H9 (cell line): ENCODE results near the gene CDKN2C. TPM values are rescaled to one million over a fixed set of nuclear protein-coding genes. Genes with fewer than 3 reads are reported as not detected.

Source experiments
- DNase-seq: peaks from one replicate; pipeline ENCODE4 v3.0.0-alpha.2; 2017
- H2AFZ ChIP-seq: one replicate; pipeline ENCODE4 v1.6.1; 2013; ENCODE audit warnings: mild to moderate bottlenecking, low read length, control low read depth, moderate library complexity
- H2AK5ac ChIP-seq: 2 replicates; pipeline ENCODE4 v1.6.1; 2013; ENCODE audit warnings: low read length, control low read depth, mixed read lengths; ENCODE audit not compliant: insufficient read length
- H2BK120ac ChIP-seq: one replicate; pipeline ENCODE4 v1.6.1; 2013; ENCODE audit warnings: low read depth, mild to moderate bottlenecking, low read length, control low read depth, inconsistent platforms; ENCODE audit not compliant: poor library complexity, severe bottlenecking
- H2BK12ac ChIP-seq: 2 replicates; pipeline ENCODE4 v1.6.1; 2013; ENCODE audit warnings: low read length, control low read depth, mixed read lengths, low read depth; ENCODE audit not compliant: insufficient read length
- H2BK15ac ChIP-seq: 2 replicates; pipeline ENCODE4 v1.6.1; 2013; ENCODE audit warnings: low read depth, low read length, control low read depth
- H2BK20ac ChIP-seq: one replicate; pipeline ENCODE4 v1.6.1; 2013; ENCODE audit warnings: low read depth, mild to moderate bottlenecking, low read length, control low read depth, inconsistent platforms; ENCODE audit not compliant: poor library complexity, severe bottlenecking
- H2BK5ac ChIP-seq: 2 replicates; pipeline ENCODE4 v1.6.1; 2013; ENCODE audit warnings: low read length, control low read depth, mixed read lengths; ENCODE audit not compliant: insufficient read length
- H3K14ac ChIP-seq: 2 replicates; pipeline ENCODE4 v1.6.1; 2013; ENCODE audit warnings: low read length, control low read depth; ENCODE audit not compliant: insufficient read depth
- H3K18ac ChIP-seq: 2 replicates; pipeline ENCODE4 v1.6.1; 2013; ENCODE audit warnings: low read depth, mild to moderate bottlenecking, mixed read lengths, low read length, control low read depth; ENCODE audit not compliant: insufficient read length
- H3K23ac ChIP-seq: 2 replicates; pipeline ENCODE4 v1.6.1; 2013; ENCODE audit warnings: low read length, control low read depth, mixed read lengths, low read depth; ENCODE audit not compliant: insufficient read length
- H3K23me2 ChIP-seq: 2 replicates; pipeline ENCODE4 v1.6.1; 2013; ENCODE audit warnings: low read depth, mild to moderate bottlenecking, mixed read lengths, low read length, control low read depth; ENCODE audit not compliant: insufficient read length, poor library complexity, severe bottlenecking
- H3K27ac ChIP-seq: 2 replicates; pipeline ENCODE4 v1.5.1; 2013; ENCODE audit warnings: low read length, control low read depth, mixed read lengths, low read depth; ENCODE audit not compliant: insufficient read length
- H3K27me3 ChIP-seq: 2 replicates; pipeline ENCODE4 v1.6.1; 2013; ENCODE audit warnings: low read length, control low read depth, inconsistent platforms; ENCODE audit not compliant: insufficient read depth
- H3K4ac ChIP-seq: 2 replicates; pipeline ENCODE4 v1.6.1; 2013; ENCODE audit warnings: low read depth, mild to moderate bottlenecking, control low read depth, inconsistent platforms, low read length, moderate library complexity
- H3K4me1 ChIP-seq: 2 replicates; pipeline ENCODE4 v1.6.1; 2013; ENCODE audit warnings: low read length, control low read depth, inconsistent platforms; ENCODE audit not compliant: insufficient read depth
- H3K4me2 ChIP-seq: 2 replicates; pipeline ENCODE4 v1.6.1; 2013; ENCODE audit warnings: low read length, control low read depth, mixed read lengths; ENCODE audit not compliant: insufficient read length, insufficient read depth
- H3K56ac ChIP-seq: 2 replicates; pipeline ENCODE4 v1.6.1; 2013; ENCODE audit warnings: low read depth, mild to moderate bottlenecking, mixed read lengths, low read length, control low read depth; ENCODE audit not compliant: insufficient read length
- H3K79me1 ChIP-seq: 2 replicates; pipeline ENCODE4 v1.6.1; 2013; ENCODE audit warnings: low read depth, mild to moderate bottlenecking, moderate library complexity, low read length, control low read depth, inconsistent platforms; ENCODE audit not compliant: insufficient read depth, poor library complexity, severe bottlenecking
- H3K79me2 ChIP-seq: 2 replicates; pipeline ENCODE4 v1.6.1; 2013; ENCODE audit warnings: low read length, control low read depth, inconsistent platforms; ENCODE audit not compliant: insufficient read depth
- H3K9ac ChIP-seq: 2 replicates; pipeline ENCODE4 v1.6.1; 2013; ENCODE audit warnings: low read length, control low read depth, mixed read lengths; ENCODE audit not compliant: insufficient read length; ENCODE audit errors: extremely low read depth
- H3K9me3 ChIP-seq: one replicate; pipeline ENCODE4 v1.6.1; 2013; ENCODE audit warnings: low read depth, low read length, inconsistent platforms; ENCODE audit not compliant: control insufficient read depth
- H3T11ph ChIP-seq: one replicate; pipeline ENCODE4 v1.6.1; 2013; ENCODE audit warnings: mild to moderate bottlenecking, low read length, control low read depth, inconsistent platforms
- H4K20me1 ChIP-seq: one replicate; pipeline ENCODE4 v1.6.1; 2013; ENCODE audit not compliant: control insufficient read depth, insufficient read length, insufficient read depth
- H4K5ac ChIP-seq: 2 replicates; pipeline ENCODE4 v1.6.1; 2013; ENCODE audit warnings: low read depth, mild to moderate bottlenecking, mixed read lengths, low read length, control low read depth; ENCODE audit not compliant: insufficient read length
- H4K8ac ChIP-seq: replicated peaks from 2 replicates; pipeline ENCODE4 v1.6.1; 2013; ENCODE audit warnings: low read length, control low read depth, mixed read lengths, low read depth; ENCODE audit not compliant: insufficient read length
- H4K91ac ChIP-seq: 2 replicates; pipeline ENCODE4 v1.6.1; 2013; ENCODE audit warnings: low read depth, mild to moderate bottlenecking, moderate library complexity, mixed read lengths, low read length, control low read depth; ENCODE audit not compliant: insufficient read length
- H3K27ac Mint-ChIP-seq, 3 experiments: 2 replicates in 2 of 3; 3 replicates in 1 of 3; pipeline ENCODE4 v1.8.0; 2020 to 2021; ENCODE audit warnings: mixed read lengths in 3 of 3, mild to moderate bottlenecking in 1 of 3, moderate library complexity in 1 of 3
- H3K27me3 Mint-ChIP-seq: 2 replicates; pipeline ENCODE4 v1.8.0; 2021; ENCODE audit warnings: low read depth, mild to moderate bottlenecking, moderate library complexity, mixed read lengths
- H3K36me3 Mint-ChIP-seq, 3 experiments: 2 replicates in 2 of 3; 3 replicates in 1 of 3; pipeline ENCODE4 v1.8.0; 2020 to 2021; ENCODE audit warnings: low read depth in 3 of 3, mixed read lengths in 3 of 3; ENCODE audit not compliant: insufficient read depth in 1 of 3
- H3K4me1 Mint-ChIP-seq, 2 experiments: 2 replicates each; pipeline ENCODE4 v1.8.0; 2020; ENCODE audit warnings: mixed read lengths in 2 of 2
- H3K4me3 Mint-ChIP-seq, 2 experiments: 2 replicates in 1 of 2; 3 replicates in 1 of 2; pipeline ENCODE4 v1.8.0; 2020 to 2021; ENCODE audit warnings: mild to moderate bottlenecking in 2 of 2, mixed read lengths in 2 of 2, moderate library complexity in 1 of 2
- H3K9me3 Mint-ChIP-seq, 2 experiments: 2 replicates in 1 of 2; 3 replicates in 1 of 2; pipeline ENCODE4 v1.8.0; 2020; ENCODE audit warnings: mild to moderate bottlenecking in 2 of 2, mixed read lengths in 2 of 2, moderate library complexity in 1 of 2
- CTCF ChIP-seq: fragments of 200-600 bp; sonication (generic); conservative IDR thresholded peaks from 3 replicates; pipeline ENCODE4 v1.8.0; 2021; ENCODE audit warnings: antibody characterized with exemption, mild to moderate bottlenecking
- WGBS: extraction: QIAGEN DNeasy Blood & Tissue Kit; methylation state at CpG from one replicate; pipeline ENCODE4 v1.1.7; 2013; ENCODE audit warnings: missing lambda C conversion rate, low lambda C conversion rate, mixed read lengths; ENCODE audit not compliant: insufficient read length; ENCODE audit errors: extremely low coverage; 5-methylcytosine and 5-hydroxymethylcytosine counted together
- total RNA-seq: library from RNA; stranded (reverse); gene quantifications from 2 replicates; pipeline ENCODE4 v1.2.1, GENCODE V29; 2021

The CDKN2C gene
- total RNA-seq, 1 experiment from 2014 or later = not detected

GRCh38 chr1:50992532-50993318 lies 22.7 kb downstream of the CDKN2C start:
- Histone ChIP-seq H3K14ac (no peak overlapping the region), H3K27me3 (no peaks in the 10 kb centered on the region), H4K8ac (no peak overlapping the region), H4K5ac (no peak overlapping the region), H2BK15ac (no peak overlapping the region), H3K79me2 (no peaks in the 10 kb centered on the region), H3K9ac (no peak overlapping the region), H3K23me2 (no peaks in the 10 kb centered on the region), H2BK120ac (no peak overlapping the region), H3K18ac (no peak overlapping the region), H4K20me1 (no peaks in the 10 kb centered on the region), H3T11ph (no peak overlapping the region), H4K91ac (no peak overlapping the region), H3K79me1 (no peaks in the 10 kb centered on the region), H2BK5ac (no peak overlapping the region), H3K23ac (no peak overlapping the region), H2BK12ac (no peak overlapping the region), H3K56ac (no peak overlapping the region), H3K4me2 (no peak overlapping the region), H3K27ac (no peak overlapping the region), H3K4ac (no peak overlapping the region), H2BK20ac (no peak overlapping the region), H3K4me1 (no peaks in the 10 kb centered on the region), H3K9me3 (no peaks in the 10 kb centered on the region), H2AK5ac (no peak overlapping the region), H2AFZ (no peak overlapping the region)
- Mint-ChIP-seq H3K9me3 (no peaks in the 10 kb centered on the region; a peak in 1 of 5 replicates), H3K36me3 (no peaks in the 10 kb centered on the region), H3K4me3 (no peak overlapping the region), H3K27ac (no peak overlapping the region), H3K27me3 (peaks cover 13% of the 10 kb centered on the region), H3K4me1 (no peaks in the 10 kb centered on the region)
- no peak for DNase-seq
- no peak for TF ChIP-seq CTCF
- no CpG with 5 or more reads among the region's 3 CpGs for WGBS
